Measurements from ENCODE around the gene CCDC24. TPM values are rescaled to one million over a fixed set of nuclear protein-coding genes. Genes with fewer than 3 reads are reported as not detected.
A peak's percentile ranks its signal among the peaks of the same experiment; 100 is the strongest.

CCDC24 gene
- 1 to 10 TPM; 3.3 to 7.0 (median 5.0) TPM for total RNA-seq
- polyA plus RNA-seq = 10 to 100 TPM in 2 of 3 donors, 1 to 10 TPM in 1; 7.5 to 25.9 (median 14.5) TPM
- long read RNA-seq, donor 1, partial matches to known transcripts = 0 of 1 reads
- long read RNA-seq, donor 1, other reads (novel, unspliced or antisense) = 0 of 1 reads
- long read RNA-seq, donor 2 = 0 reads

DNA sequence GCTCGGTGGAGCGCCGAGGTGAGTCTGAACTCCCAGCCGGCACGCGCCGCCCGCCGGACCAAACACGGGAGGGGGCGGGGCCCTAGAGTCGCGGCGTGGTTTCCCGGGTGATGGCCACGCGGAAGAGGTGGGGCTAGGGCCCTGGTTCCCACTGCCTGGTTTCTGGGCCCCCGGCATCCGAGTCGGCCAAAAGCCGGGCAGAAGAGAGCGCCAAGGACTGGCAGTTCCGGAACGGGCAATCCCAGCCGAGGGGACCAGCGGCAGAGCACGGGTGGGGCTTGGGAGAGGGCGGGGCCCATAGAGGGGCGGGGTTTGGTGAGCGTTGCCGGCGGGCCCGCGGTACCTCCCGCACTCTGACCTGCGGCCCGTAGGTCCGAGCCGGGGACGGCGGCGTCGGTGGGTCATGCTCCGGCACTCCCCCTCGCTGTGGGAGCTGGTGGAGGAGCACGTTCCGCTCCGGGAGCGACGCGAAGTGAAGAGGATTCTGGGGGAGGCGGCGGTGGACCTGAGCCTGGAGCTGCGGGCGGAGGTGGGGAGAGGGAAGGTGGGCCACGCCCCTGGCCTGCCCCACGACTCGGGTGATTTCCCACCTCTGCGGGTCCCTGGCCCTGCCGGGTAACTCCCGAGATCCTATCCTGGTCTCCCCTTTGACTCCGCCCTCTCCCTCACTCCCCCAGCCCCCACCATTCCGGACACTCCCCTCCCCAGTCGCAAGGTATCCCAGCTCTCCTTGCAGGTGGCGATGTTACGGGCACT lies at the start of gene CCDC24:
Gene CCDC24, plus strand, starts transcription at position 124 of the 756 bp plus-strand sequence. Its CDS starts 280 bp downstream, at position 404.
- H3K27ac ChIP-seq = peak within 1 kb of the TSS; percentile 14 to 84 (median 76)
- peak within 1 kb of the TSS; percentile 56 to 91 (median 82) for H3K4me3 ChIP-seq
- no peak for TF ChIP-seq CTCF (IDR thresholded peaks at IDR 0.05 in 8 of 11, conservative IDR thresholded peaks at IDR 0.05 in 3 of 11)
- peak; percentile 65 to 85 (median 79) for TF ChIP-seq POLR2AphosphoS5 (IDR thresholded peaks at IDR 0.05)
- peaks cover 3 to 46% (median 25%) of the 10 kb centered on the region in 6 donors for H3K4me1 ChIP-seq
- H3K27me3 ChIP-seq (replicated peaks in 1 of 7) = no peaks in the 10 kb centered on the region
- intact Hi-C loops (cut with DNase I; ENCODE audit: low total_unique reads) = no loop called here
- WGBS, 5 donors = 0 to 5% (median 1%) methylated on average over 13 to 65 of the region's 66 CpGs
- H3K36me3 ChIP-seq = no peaks in the 10 kb centered on the region
- no peaks in the 10 kb centered on the region for H3K9me3 ChIP-seq
- DNase-seq = peak; percentile 97

DNA sequence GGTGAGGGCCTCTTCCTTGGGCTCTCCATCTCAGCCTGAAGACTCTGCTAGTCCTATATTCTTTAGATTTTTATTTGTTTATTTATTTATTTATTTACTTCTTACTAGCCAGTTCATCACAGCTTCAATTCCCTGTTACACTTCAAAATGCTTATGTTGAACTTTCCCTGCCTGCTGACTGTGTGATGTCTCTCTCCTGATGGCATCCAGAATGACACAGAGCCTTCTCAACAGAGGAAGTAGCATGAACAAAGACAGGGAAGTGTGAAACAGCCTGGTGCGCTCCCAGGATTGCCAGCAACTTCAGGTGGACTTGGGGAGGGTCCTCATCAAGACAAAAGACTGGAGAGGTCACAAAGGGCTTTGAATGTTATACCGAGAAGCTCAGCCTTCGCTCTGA lies 49.0 kb upstream of the CCDC24 start:
- Histone ChIP-seq H3K4me1 (peaks cover 10 to 29% (median 23%) of the 10 kb centered on the region in 6 donors), H3K36me3 (no peaks in the 10 kb centered on the region), H3K27me3 (replicated peaks in 1 of 7) (no peaks in the 10 kb centered on the region), H3K4me3 (no peak overlapping the region), H3K9me3 (no peaks in the 10 kb centered on the region), H3K27ac (no peak overlapping the region)
- peak; percentile 11 for DNase-seq
- 80 to 99% (median 86%) methylated on average over 3 of the region's 3 CpGs for WGBS, 5 donors
- no peak for TF ChIP-seq CTCF (IDR thresholded peaks at IDR 0.05 in 8 of 11, conservative IDR thresholded peaks at IDR 0.05 in 3 of 11)
- no peak for TF ChIP-seq POLR2A (IDR thresholded peaks at IDR 0.05)
- no peak for TF ChIP-seq POLR2AphosphoS5 (IDR thresholded peaks at IDR 0.05)
- intact Hi-C loops (cut with DNase I; ENCODE audit: low total_unique reads) = no loop called here

DNA sequence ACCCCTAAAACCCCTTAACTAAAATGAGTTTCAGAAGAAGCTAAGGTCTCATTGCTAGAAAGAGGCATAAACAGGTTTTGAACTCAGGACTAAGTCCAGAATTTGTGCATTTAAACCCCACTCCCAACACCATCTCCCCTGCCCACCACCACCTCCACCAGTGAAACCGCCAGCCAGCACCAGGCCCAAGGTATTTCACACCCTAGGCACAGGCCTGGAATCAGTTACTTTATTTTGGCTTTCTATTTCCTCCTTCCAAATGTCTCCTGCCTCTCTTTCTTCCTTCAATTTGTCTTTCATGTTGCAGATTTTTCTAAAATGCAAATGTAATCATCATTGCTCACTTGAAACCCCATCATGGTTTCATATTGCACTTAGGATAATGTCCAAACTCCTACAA lies 46.5 kb upstream of the CCDC24 start:
- intact Hi-C loops (cut with DNase I; ENCODE audit: low total_unique reads) = no loop called here
- Histone ChIP-seq H3K27ac (no peak overlapping the region), H3K36me3 (peaks cover 0 to 10% (median 5%) of the 10 kb centered on the region in 6 donors), H3K4me1 (peaks cover 20 to 51% (median 38%) of the 10 kb centered on the region in 6 donors), H3K4me3 (no peak overlapping the region), H3K9me3 (no peaks in the 10 kb centered on the region), H3K27me3 (replicated peaks in 1 of 7) (no peaks in the 10 kb centered on the region)
- no peak for DNase-seq
- TF ChIP-seq CTCF (IDR thresholded peaks at IDR 0.05 in 8 of 11, conservative IDR thresholded peaks at IDR 0.05 in 3 of 11) (no peak), POLR2AphosphoS5 (IDR thresholded peaks at IDR 0.05) (no peak), POLR2A (IDR thresholded peaks at IDR 0.05) (no peak)
- WGBS, 5 donors = 88 to 100% (median 91%) methylated on average over 1 of the region's 1 CpG

GRCh38 chr1:43945674-43946235 lies 45.6 kb upstream of the CCDC24 start:
- WGBS, 5 donors = 6 to 13% (median 10%) methylated on average over 3 of the region's 3 CpGs
- TF ChIP-seq POLR2AphosphoS5 (IDR thresholded peaks at IDR 0.05) (no peak), POLR2A (IDR thresholded peaks at IDR 0.05) (no peak), CTCF (IDR thresholded peaks at IDR 0.05 in 8 of 11, conservative IDR thresholded peaks at IDR 0.05 in 3 of 11) (no peak)
- Histone ChIP-seq H3K4me3 (peak overlapping the region; percentile 62 to 83 (median 70)), H3K27me3 (replicated peaks in 1 of 7) (no peaks in the 10 kb centered on the region), H3K9me3 (no peaks in the 10 kb centered on the region), H3K27ac (peak overlapping the region; percentile 90 to 99 (median 96)), H3K4me1 (peaks cover 20 to 51% (median 38%) of the 10 kb centered on the region in 6 donors), H3K36me3 (peaks cover 0 to 19% (median 9%) of the 10 kb centered on the region in 6 donors)
- DNase-seq = no peak
- intact Hi-C loops (cut with DNase I; ENCODE audit: low total_unique reads) = no loop called here
